GM11168 (cell line): ENCODE measurements around the gene LTF.
"Not testable (repeated sequence)": the region's sequence is repeated elsewhere in the genome, so short reads cannot be mapped to it uniquely, and the experiment has no call there.

Source experiments
- in situ Hi-C: fragments of 300-500 bp; cut with MboI; formaldehyde crosslinking; loops from one replicate; pipeline ENCODE4 v1.12.0; 2022; ENCODE audit warnings: low sequenced_read_pairs; ENCODE audit not compliant: unreplicated experiment

LTF gene

GRCh38 chr3:46400000-46400734 lies 64.5 kb downstream of the LTF start:
- in situ Hi-C loops: no loop called here

- in situ Hi-C loops: no loop called here
These were observed 65.1 kb downstream of the LTF start for GRCh38 chr3:46399557-46399956.

- in situ Hi-C loops: no loop called here
These were observed 65.6 kb downstream of the LTF start for GRCh38 chr3:46399098-46399497.

- in situ Hi-C loops: no loop called here
These were observed 66.3 kb downstream of the LTF start for GRCh38 chr3:46398186-46398955.

- in situ Hi-C loops: no loop called here
These were observed 67.6 kb downstream of the LTF start for GRCh38 chr3:46397111-46397510.

GRCh38 chr3:46395766-46396530 lies 68.8 kb downstream of the LTF start:
- in situ Hi-C loops: no loop called here

- in situ Hi-C loops: no loop called here
These were observed 69.5 kb downstream of the LTF start for GRCh38 chr3:46395210-46395661.

- in situ Hi-C loops: no loop called here
These were observed 70.9 kb downstream of the LTF start for GRCh38 chr3:46393554-46394434.

- in situ Hi-C loops: no loop called here
These were observed 71.7 kb downstream of the LTF start for GRCh38 chr3:46393011-46393410.

- in situ Hi-C loops: not testable (repeated sequence)
These were observed 73.2 kb downstream of the LTF start for GRCh38 chr3:46391526-46391925.

- in situ Hi-C loops: no loop called here
These were observed 75.4 kb downstream of the LTF start for GRCh38 chr3:46389306-46389705.

- in situ Hi-C loops: not testable (repeated sequence)
These were observed 75.9 kb downstream of the LTF start for GRCh38 chr3:46388847-46389246.

GRCh38 chr3:46386205-46386604 lies 78.5 kb downstream of the LTF start:
- in situ Hi-C loops: no loop called here
